HCT116 (cell line): ENCODE data around the gene SZT2. TPM values are rescaled to one million over a fixed set of nuclear protein-coding genes. Genes with fewer than 3 reads are reported as not detected.

Source experiments
- ATAC-seq: fragments of 200-7000 bp; cut with Tn5 transposase; 2 replicates; pipeline ENCODE4 v1.9.1; 2020; ENCODE audit warnings: mild to moderate bottlenecking, moderate library complexity
- Bru-seq: library from RNA; stranded (reverse); fragments of 400-500 nt; gene quantifications from one replicate; lab custom pipeline; 2021; lab: Mats Ljungman, UMichigan
- BruChase-seq, 2 experiments: library from RNA; stranded (reverse); fragments of 400-500 nt; gene quantifications; one replicate each; lab custom pipeline; 2021; lab: Mats Ljungman, UMichigan
- BruUV-seq: library from RNA; stranded (reverse); fragments of 400-500 nt; replicated peaks from 2 replicates; lab custom pipeline; 2021; lab: Mats Ljungman, UMichigan
- CTCF ChIA-PET: fragments of 300-600 bp; sonication (Branson Sonifier 250); formaldehyde crosslinking; loops from one replicate; lab custom pipeline; 2021; ENCODE audit warnings: antibody characterized with exemption; lab: Charles Lee
- POLR2A ChIA-PET: fragments of 300-600, 350-600 bp; sonication (Branson Sonifier 250); formaldehyde crosslinking; loops from one replicate; lab custom pipeline; 2021; ENCODE audit warnings: antibody characterized with exemption; lab: Charles Lee
- RAD21 ChIA-PET, 2 experiments: fragments of 300-600 bp; sonication (Branson Sonifier 250); formaldehyde crosslinking; loops; one replicate each; lab custom pipeline; 2023; ENCODE audit warnings: low total read pairs in 2 of 2; ENCODE audit not compliant: uncharacterized antibody in 2 of 2, unreplicated experiment in 2 of 2, low non-redundant PET in 1 of 2; lab: Charles Lee
- DNase-seq: peaks from one replicate; pipeline ENCODE4 v3.0.0-alpha.2; 2010; ENCODE audit warnings: low read depth, low spot score
- H2AFZ ChIP-seq: fragments of 200-600 bp; shearing (Covaris generic), sonication (generic); 2 replicates; pipeline ENCODE4 v1.6.1; 2017; ENCODE audit warnings: low read depth, mixed run types, mixed read lengths, antibody characterized with exemption, low read length; ENCODE audit not compliant: poor library complexity, severe bottlenecking
- H3K27ac ChIP-seq: 2 replicates; pipeline ENCODE4 v1.5.1; 2012; ENCODE audit warnings: low read depth, low read length
- H3K27me3 ChIP-seq: fragments of 200-600 bp; sonication (generic); 2 replicates; pipeline ENCODE4 v1.6.1; 2016; ENCODE audit warnings: mixed run types, low read length, mixed read lengths; ENCODE audit not compliant: insufficient read depth
- H3K36me3 ChIP-seq, 2 experiments: fragments of 200-500 bp in 1 of 2; fragments of 200-600 bp in 1 of 2; sonication (Bioruptor generic) in 1 of 2; sonication (generic) in 1 of 2; 2 replicates each; pipeline versions ENCODE4 v1.5.1 to v1.6.1; 2014 to 2016; ENCODE audit warnings: low read length in 2 of 2, inconsistent platforms in 1 of 2, mixed read lengths in 1 of 2, mixed run types in 1 of 2; ENCODE audit not compliant: insufficient read depth in 2 of 2, control insufficient read depth in 1 of 2
- H3K4me1 ChIP-seq, 2 experiments: fragments of 200-600 bp in 1 of 2; sonication (generic) in 1 of 2; 2 replicates each; pipeline versions ENCODE4 v1.5.1 to v1.6.1; 2012 to 2017; ENCODE audit warnings: low read length in 2 of 2, inconsistent platforms in 1 of 2, mild to moderate bottlenecking in 1 of 2, mixed read lengths in 1 of 2, mixed run types in 1 of 2, moderate library complexity in 1 of 2; ENCODE audit not compliant: insufficient read depth in 2 of 2, control insufficient read depth in 1 of 2
- H3K4me2 ChIP-seq: fragments of 200-600 bp; sonication (generic); 2 replicates; pipeline ENCODE4 v1.6.1; 2017; ENCODE audit warnings: mixed run types, low read length, mixed read lengths
- H3K4me3 ChIP-seq, 2 experiments: fragments of 200-600 bp in 1 of 2; sonication (generic) in 1 of 2; replicated peaks in 1 of 2; 2 replicates each; pipeline ENCODE4 v1.5.1; 2011 to 2016; ENCODE audit warnings: low read length in 2 of 2, control low read depth in 1 of 2, low read depth in 1 of 2, mild to moderate bottlenecking in 1 of 2, mixed read lengths in 1 of 2, mixed run types in 1 of 2
- H3K79me2 ChIP-seq: fragments of 200-600 bp; sonication (generic); 2 replicates; pipeline ENCODE4 v1.6.1; 2017; ENCODE audit warnings: mild to moderate bottlenecking, mixed run types, low read length, moderate library complexity, mixed read lengths; ENCODE audit not compliant: insufficient read depth
- H3K9ac ChIP-seq: fragments of 200-600 bp; sonication (generic); 2 replicates; pipeline ENCODE4 v1.6.1; 2016; ENCODE audit warnings: low read length, mixed read lengths
- H3K9me2 ChIP-seq: fragments of 200-600 bp; sonication (generic), shearing (Covaris generic); 2 replicates; pipeline ENCODE4 v1.6.1; 2017; ENCODE audit warnings: mixed run types, mild to moderate bottlenecking, moderate library complexity; ENCODE audit not compliant: insufficient read depth
- H3K9me3 ChIP-seq, 2 experiments: fragments of 200-500 bp in 1 of 2; fragments of 200-600 bp in 1 of 2; sonication (Bioruptor generic) in 1 of 2; sonication (generic) in 1 of 2; 2 replicates each; pipeline ENCODE4 v1.6.1; 2014 to 2017; ENCODE audit warnings: low read length in 2 of 2, mixed read lengths in 2 of 2, inconsistent platforms in 1 of 2, low read depth in 1 of 2, mild to moderate bottlenecking in 1 of 2, mixed run types in 1 of 2, moderate library complexity in 1 of 2; ENCODE audit not compliant: control insufficient read depth in 1 of 2, insufficient read depth in 1 of 2
- H4K20me1 ChIP-seq: fragments of 200-600 bp; sonication (generic), shearing (Covaris generic); 2 replicates; pipeline ENCODE4 v1.6.1; 2017; ENCODE audit warnings: mixed run types, mild to moderate bottlenecking, moderate library complexity; ENCODE audit not compliant: insufficient read depth
- CBX3 ChIP-seq: IDR thresholded peaks from 2 replicates; pipeline ENCODE4 v1.6.1; 2012; ENCODE audit warnings: low read depth
- CEBPB ChIP-seq: IDR thresholded peaks from 2 replicates; pipeline ENCODE4 v1.6.1; 2012; ENCODE audit warnings: low read depth
- EGR1 ChIP-seq: IDR thresholded peaks from 2 replicates; pipeline ENCODE4 v1.6.1; 2012; ENCODE audit warnings: low read depth
- ELF1 ChIP-seq: IDR thresholded peaks from 2 replicates; pipeline ENCODE4 v1.6.1; 2012; ENCODE audit warnings: low read depth, borderline replicate concordance
- EZH2phosphoT487 ChIP-seq: fragments of 200-600 bp; IDR thresholded peaks from 2 replicates; pipeline ENCODE4 v1.6.1; 2018; ENCODE audit warnings: antibody characterized with exemption, borderline replicate concordance
- FOSL1 ChIP-seq: IDR thresholded peaks from 2 replicates; pipeline ENCODE4 v1.6.1; 2012; ENCODE audit warnings: low read depth
- JUND ChIP-seq: IDR thresholded peaks from 2 replicates; pipeline ENCODE4 v1.6.1; 2012
- POLR2A ChIP-seq: IDR thresholded peaks from 2 replicates; pipeline ENCODE4 v1.7.0; 2011; ENCODE audit warnings: borderline replicate concordance; ENCODE audit not compliant: insufficient read depth, insufficient read length; ENCODE audit errors: extremely low read depth
- POLR2AphosphoS5 ChIP-seq: IDR thresholded peaks from 2 replicates; pipeline ENCODE4 v1.6.1; 2011; ENCODE audit warnings: mild to moderate bottlenecking, low read depth, low read length, moderate library complexity
- RAD21 ChIP-seq: IDR thresholded peaks from 2 replicates; pipeline ENCODE4 v1.6.1; 2012; ENCODE audit warnings: low read depth, mild to moderate bottlenecking
- REST ChIP-seq: IDR thresholded peaks from 2 replicates; pipeline ENCODE4 v1.6.1; 2012; ENCODE audit warnings: low read depth
- SIN3A ChIP-seq: IDR thresholded peaks from 2 replicates; pipeline ENCODE4 v1.6.1; 2012; ENCODE audit warnings: low read depth
- SP1 ChIP-seq: IDR thresholded peaks from 2 replicates; pipeline ENCODE4 v1.6.1; 2012; ENCODE audit warnings: low read depth
- TCF7L2 ChIP-seq: IDR thresholded peaks from 2 replicates; pipeline ENCODE4 v1.7.0; 2011; ENCODE audit warnings: borderline replicate concordance, inconsistent platforms; ENCODE audit not compliant: insufficient read depth, insufficient read length; ENCODE audit errors: extremely low read depth
- YY1 ChIP-seq: IDR thresholded peaks from 2 replicates; pipeline ENCODE4 v1.6.1; 2011; ENCODE audit warnings: low read length, low read depth, moderate library complexity, mild to moderate bottlenecking; ENCODE audit not compliant: insufficient replicate concordance; ENCODE audit errors: extremely low read depth
- ZBTB33 ChIP-seq: IDR thresholded peaks from 2 replicates; pipeline ENCODE4 v1.6.1; 2011; ENCODE audit warnings: mild to moderate bottlenecking, low read length, moderate library complexity; ENCODE audit not compliant: insufficient replicate concordance; ENCODE audit errors: extremely low read depth
- ZFX ChIP-seq: fragments of 450-650 bp; IDR thresholded peaks from 2 replicates; pipeline ENCODE4 v1.6.1; 2017
- intact Hi-C: fragments of 100-400 bp; cut with micrococcal nuclease; formaldehyde crosslinking; loops from 2 replicates; pipeline ENCODE4 v1.10.0; 2022
- long read RNA-seq: library from polyadenylated mRNA; unstranded; transcript quantifications from one replicate; pipeline ENCODE4 v2.0.0, GENCODE V29; 2021; ENCODE audit not compliant: unreplicated experiment
- polyA plus RNA-seq: library from polyadenylated mRNA; unstranded; fragments of >200 nt; gene quantifications from 2 replicates; pipeline ENCODE4 v1.2.1, GENCODE V29; 2012; ENCODE audit warnings: missing spikeins
- total RNA-seq: library from RNA; stranded (reverse); gene quantifications from one replicate; pipeline ENCODE4 v1.2.1, GENCODE V29; 2021; ENCODE audit not compliant: unreplicated experiment
- TF ChIP-seq, protein P1 (sequence below): IDR thresholded peaks from 2 replicates; pipeline ENCODE4 v1.6.1; 2012
- TF ChIP-seq, protein P2 (sequence below): IDR thresholded peaks from 2 replicates; pipeline ENCODE4 v1.6.1; 2012

The SZT2 gene
- total RNA-seq (43.0 TPM), Bru-seq, nascent RNA (percentile 75 among the genes with signal in this experiment), BruChase-seq, experiment 1, labeled RNA remaining after a 6-hour chase (percentile 80 among the genes with signal in this experiment), BruChase-seq, experiment 2, labeled RNA remaining after a 2-hour chase (percentile 75 among the genes with signal in this experiment)
- 12.7 and 14.5 TPM in 2 replicates for polyA plus RNA-seq
- long read RNA-seq, partial matches to known transcripts, result 7 of 15 reads
- long read RNA-seq, other reads (novel, unspliced or antisense), result 8 of 15 reads

GRCh38 chr1:43389326-43390313 is at the start of gene SZT2, which contains the start of gene MED8:
Gene SZT2, plus strand, starts transcription at chr1:43389899. Its CDS starts 70 bp downstream, at chr1:43389969.
Gene MED8, minus strand, starts transcription at chr1:43389800. Its CDS starts 36 bp downstream, at chr1:43389764.
- Histone ChIP-seq H2AFZ (no peak within 1 kb of the TSS), H3K79me2 (peaks cover 36% of the 10 kb centered on the region), H3K9me2 (no peaks in the 10 kb centered on the region), H3K9ac (peak within 1 kb of the TSS; percentile 73), H3K27ac (peak within 1 kb of the TSS; percentile 70), H3K4me3 (peak within 1 kb of the TSS; percentile 84 to 97), H4K20me1 (no peaks in the 10 kb centered on the region), H3K36me3 (peaks cover 18 to 26% of the 10 kb centered on the region in 2 experiments), H3K4me2 (peak within 1 kb of the TSS; percentile 80), H3K27me3 (no peaks in the 10 kb centered on the region), H3K4me1 (peaks cover 3 to 16% of the 10 kb centered on the region in 2 experiments; a peak in 3 of 4 replicates), H3K9me3 (no peaks in the 10 kb centered on the region)
- ATAC-seq (peak; percentile 93), DNase-seq (peak; percentile 89)
- intact Hi-C loops, result no loop called here
- ChIA-PET RAD21 (no interaction called here), CTCF (no interaction called here), POLR2A (interaction anchor here (0.8 to 0.9 kb wide), 3 partner anchors 10 to 104 kb away, joined by 3 to 7 read pairs (median 3); partner anchors contain the start of gene C1orf210)
- BruUV-seq, result no TSS peak
- TF ChIP-seq, protein P1, sequence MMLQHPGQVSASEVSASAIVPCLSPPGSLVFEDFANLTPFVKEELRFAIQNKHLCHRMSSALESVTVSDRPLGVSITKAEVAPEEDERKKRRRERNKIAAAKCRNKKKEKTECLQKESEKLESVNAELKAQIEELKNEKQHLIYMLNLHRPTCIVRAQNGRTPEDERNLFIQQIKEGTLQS, result no peak
- TF ChIP-seq ZFX (peak; percentile 84), YY1 (peak; percentile 48), FOSL1 (no peak), CBX3 (no peak), ZBTB33 (no peak), EGR1 (peak; percentile 95), ELF1 (peak; percentile 85), JUND (no peak), TCF7L2 (peak; percentile 30), CEBPB (no peak), POLR2AphosphoS5 (peak; percentile 82), SP1 (peak; percentile 90), RAD21 (0 out of 2 replicates have a peak, but pooled peaks have one; percentile 2), SIN3A (peak; percentile 90), POLR2A (peak; percentile 68), EZH2phosphoT487 (no peak), REST (no peak)
- TF ChIP-seq, protein P2, sequence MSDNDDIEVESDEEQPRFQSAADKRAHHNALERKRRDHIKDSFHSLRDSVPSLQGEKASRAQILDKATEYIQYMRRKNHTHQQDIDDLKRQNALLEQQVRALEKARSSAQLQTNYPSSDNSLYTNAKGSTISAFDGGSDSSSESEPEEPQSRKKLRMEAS, result peak; percentile 78
